K562 (cell line): ENCODE results near the gene IRF5. TPM values are rescaled to one million over a fixed set of nuclear protein-coding genes. Genes with fewer than 3 reads are reported as not detected.

Experiments used
- ATAC-seq: fragments of 200-7000 bp; cut with Tn5 transposase; 3 replicates; pipeline ENCODE4 v1.9.1; 2020; ENCODE audit warnings: moderate library complexity
- BruUV-seq: library from RNA; stranded (reverse); fragments of 400-500 nt; replicated peaks from 2 replicates; lab custom pipeline; 2021; lab: Mats Ljungman, UMichigan
- CTCF ChIA-PET: fragments of 300-600 bp; formaldehyde crosslinking; extraction: SDS; loops from one replicate; lab custom pipeline; 2021; ENCODE audit warnings: low intra/inter-chr PET ratio; lab: Yijun Ruan, JAX
- POLR2A ChIA-PET: fragments of 300-600, 350-650 bp; sonication (Branson Sonifier 250); formaldehyde crosslinking; extraction: SDS; loops from one replicate; lab custom pipeline; 2021; ENCODE audit warnings: antibody characterized with exemption, inconsistent platforms; lab: Yijun Ruan, JAX
- DNase-seq, 4 experiments: peaks; one replicate each; pipeline versions ENCODE4 v3.0.0 to v3.0.0-alpha.2; 2011 to 2018; ENCODE audit warnings: low spot score in 3 of 4, mixed read lengths in 3 of 4; ENCODE audit errors: extremely low read depth in 1 of 4
- FAIRE-seq: peaks from 2 replicates; lab custom pipeline; 2011; peaks lifted over from hg19 to GRCh38; lab: Jason Lieb, UNC
- H2AFZ ChIP-seq: 2 replicates; pipeline ENCODE4 v1.6.0; 2011; ENCODE audit warnings: low read depth, low read length, control low read depth, inconsistent platforms
- H3K27ac ChIP-seq: fragments of 200-600 bp; 3 replicates; pipeline ENCODE4 v1.8.0; 2011; ENCODE audit warnings: low read depth, mild to moderate bottlenecking, control low read depth, inconsistent platforms, low read length, moderate library complexity, mixed read lengths; ENCODE audit errors: extremely low read depth
- H3K27me3 ChIP-seq, 2 experiments: fragments of 300-600 bp in 1 of 2; 2 replicates in 1 of 2; 3 replicates in 1 of 2; pipeline versions ENCODE4 v1.6.0 to v1.8.0; 2011; ENCODE audit warnings: inconsistent platforms in 2 of 2, low read length in 2 of 2, mild to moderate bottlenecking in 1 of 2, mixed read lengths in 1 of 2, moderate library complexity in 1 of 2; ENCODE audit not compliant: control insufficient read depth in 2 of 2, insufficient read depth in 2 of 2
- H3K36me3 ChIP-seq: fragments of 300-600 bp; 3 replicates; pipeline ENCODE4 v1.8.0; 2011; ENCODE audit warnings: mild to moderate bottlenecking, low read length, inconsistent platforms; ENCODE audit not compliant: control insufficient read depth, insufficient read depth
- H3K4me1 ChIP-seq, 2 experiments: fragments of 200-600 bp in 1 of 2; replicated peaks in 1 of 2; 2 replicates in 1 of 2; 3 replicates in 1 of 2; pipeline versions ENCODE4 v1.5.1 to v1.8.0; 2011; ENCODE audit warnings: inconsistent platforms in 2 of 2, low read length in 2 of 2, mild to moderate bottlenecking in 1 of 2, mixed read lengths in 1 of 2, moderate library complexity in 1 of 2; ENCODE audit not compliant: control insufficient read depth in 2 of 2, insufficient read depth in 2 of 2
- H3K4me2 ChIP-seq: 2 replicates; pipeline ENCODE4 v1.6.1; 2011; ENCODE audit warnings: low read length, control low read depth, inconsistent platforms, mixed read lengths; ENCODE audit not compliant: insufficient read depth
- H3K4me3 ChIP-seq: fragments of 200-600 bp; sonication (generic), shearing (Covaris generic); 2 replicates; pipeline ENCODE4 v1.5.1; 2016; ENCODE audit warnings: control low read depth, inconsistent platforms
- H3K79me2 ChIP-seq: fragments of 200-600 bp; 3 replicates; pipeline ENCODE4 v1.8.0; 2011; ENCODE audit warnings: low read length, inconsistent platforms; ENCODE audit not compliant: control insufficient read depth, insufficient read depth
- H3K9ac ChIP-seq, 2 experiments: 2 replicates each; pipeline versions ENCODE4 v1.6.0 to v1.6.1; 2011; ENCODE audit warnings: low read depth in 2 of 2, low read length in 2 of 2, control low read depth in 1 of 2, inconsistent platforms in 1 of 2, mild to moderate bottlenecking in 1 of 2, mixed read lengths in 1 of 2; ENCODE audit not compliant: insufficient read depth in 1 of 2
- H3K9me1 ChIP-seq: one replicate; pipeline ENCODE4 v1.6.0; 2011; ENCODE audit warnings: inconsistent platforms, mild to moderate bottlenecking, low read length, moderate library complexity; ENCODE audit not compliant: control insufficient read depth, insufficient read depth
- H3K9me3 ChIP-seq: replicated peaks from 2 replicates; pipeline ENCODE4 v1.5.1; 2011; ENCODE audit warnings: low read depth, low read length, inconsistent platforms; ENCODE audit not compliant: control insufficient read depth, insufficient read depth
- H4K20me1 ChIP-seq: replicated peaks from 2 replicates; pipeline ENCODE4 v1.6.1; 2011; ENCODE audit warnings: low read length, inconsistent platforms, mixed read lengths; ENCODE audit not compliant: control insufficient read depth, insufficient read depth
- DDX20 ChIP-seq: fragments of 450-650 bp; IDR thresholded peaks from 2 replicates; pipeline ENCODE4 v1.6.1; 2016; ENCODE audit warnings: missing genetic modification characterization, low read depth, mild to moderate bottlenecking, missing compliant biosample characterization, moderate library complexity
- GABPB2 ChIP-seq: fragments of 250-450 bp; sonication (Bioruptor Pico); conservative IDR thresholded peaks from 2 replicates; pipeline ENCODE4 v1.5.1; 2021; ENCODE audit warnings: mild to moderate bottlenecking
- MYNN ChIP-seq, 2 experiments: sonication (generic); formaldehyde crosslinking in 1 of 2; IDR thresholded peaks; 2 replicates each; pipeline versions ENCODE4 v1.5.0 to v1.6.1; 2016 to 2020; ENCODE audit warnings: antibody characterized with exemption in 1 of 2, missing genetic modification reagents in 1 of 2
- RB1 ChIP-seq: fragments of 450-650 bp; IDR thresholded peaks from 2 replicates; pipeline ENCODE4 v1.6.1; 2017; ENCODE audit warnings: low read depth, mild to moderate bottlenecking
- RBBP5 ChIP-seq: fragments of 200-600 bp; sonication (generic); IDR thresholded peaks from 2 replicates; pipeline ENCODE4 v1.6.1; 2012; ENCODE audit warnings: borderline replicate concordance, mild to moderate bottlenecking, low read length, control low read depth, inconsistent platforms; ENCODE audit not compliant: insufficient read depth, poor library complexity, severe bottlenecking
- SNRNP70 ChIP-seq: fragments of 200-400 bp; formaldehyde crosslinking; optimal IDR thresholded peaks from 2 replicates; pipeline ENCODE3; 2017; ENCODE audit warnings: low read depth, low read length
- ZNF644 ChIP-seq: fragments of 200-800 bp; sonication (Bioruptor generic); IDR thresholded peaks from 2 replicates; pipeline ENCODE4 v1.6.1; 2016; ENCODE audit warnings: low read depth, missing genetic modification characterization, missing compliant biosample characterization
- ZNF699 ChIP-seq: fragments of 250-450 bp; sonication (Bioruptor Pico); IDR thresholded peaks from 2 replicates; pipeline ENCODE4 v1.8.0; 2021; ENCODE audit warnings: mild to moderate bottlenecking, moderate library complexity; ENCODE audit not compliant: insufficient replicate concordance
- ZNF717 ChIP-seq: fragments of 250-450 bp; sonication (Bioruptor Pico); IDR thresholded peaks from 2 replicates; pipeline ENCODE4 v1.5.0; 2021
- ZNF764 ChIP-seq: fragments of 250-450 bp; sonication (Bioruptor Pico); IDR thresholded peaks from 2 replicates; pipeline ENCODE4 v1.4.0; 2020; ENCODE audit warnings: low read depth, mild to moderate bottlenecking, moderate library complexity
- WGBS: fragments of 100-300 bp; shearing (Covaris generic); methylation state at CpG from one replicate; pipeline ENCODE4 v1.1.6; 2016; ENCODE audit warnings: low coverage, mixed read lengths; ENCODE audit not compliant: insufficient coverage; ENCODE audit errors: missing lambda C conversion rate; 5-methylcytosine and 5-hydroxymethylcytosine counted together
- in situ Hi-C: fragments of 300-500 bp; cut with MboI; formaldehyde crosslinking; loops from 4 replicates; pipeline ENCODE4 v1.15.0; 2018; ENCODE audit warnings: inconsistent platforms, mixed read lengths
- intact Hi-C: fragments of 100-400 bp; cut with micrococcal nuclease; formaldehyde crosslinking; loops from 2 replicates; pipeline ENCODE4 v1.14.2; 2022
- polyA plus RNA-seq, 8 experiments: library from polyadenylated mRNA; depleted of rRNA in 4 of 8; stranded (reverse) in 5 of 8; unstranded in 3 of 8; fragments of >200 nt; fragmentation: Nextera tagmentation in 2 of 8; fragmentation: Illumina TruSeq in 1 of 8; extraction: Ambion mirVana in 2 of 8; extraction: Trizol in 1 of 8; gene quantifications; 2 replicates each; pipeline versions ENCODE4 v1.2.1 to v1.2.3, GENCODE V29; 2011 to 2014; ENCODE audit warnings: inconsistent platforms in 1 of 8, missing spikeins in 1 of 8
- total RNA-seq, 7 experiments: library from RNA; depleted of rRNA in 6 of 7; stranded (reverse); fragments of >200 nt in 6 of 7; fragmentation: Illumina TruSeq in 2 of 7; extraction: Trizol in 2 of 7; gene quantifications; 2 replicates each; pipeline versions ENCODE4 v1.2.1 to v1.2.3, GENCODE V29; 2011 to 2021; ENCODE audit warnings: low replicate concordance in 1 of 7
- TF ChIP-seq, protein P1 (sequence below), 3 experiments: fragments of 200-800 bp in 1 of 3; fragments of 250-450 bp in 1 of 3; fragments of 450-650 bp in 1 of 3; sonication (Bioruptor Pico) in 1 of 3; sonication (Bioruptor generic) in 1 of 3; formaldehyde crosslinking in 1 of 3; IDR thresholded peaks; 2 replicates each; pipeline versions ENCODE4 v1.6.1 to v1.8.0; 2016 to 2022; ENCODE audit warnings: mild to moderate bottlenecking in 2 of 3, missing genetic modification characterization in 2 of 3, missing compliant biosample characterization in 1 of 3, moderate library complexity in 1 of 3
- TF ChIP-seq, protein P2 (sequence below): fragments of 250-450 bp; sonication (Bioruptor Pico); IDR thresholded peaks from 2 replicates; pipeline ENCODE4 v1.4.0; 2020

IRF5 gene
- total and polyA plus RNA-seq, 9 of the 15 experiments (the other 6 are each of a cell fraction or from before 2014, with no cell fraction given), result 0.04 TPM; not detected in 8

DNA sequence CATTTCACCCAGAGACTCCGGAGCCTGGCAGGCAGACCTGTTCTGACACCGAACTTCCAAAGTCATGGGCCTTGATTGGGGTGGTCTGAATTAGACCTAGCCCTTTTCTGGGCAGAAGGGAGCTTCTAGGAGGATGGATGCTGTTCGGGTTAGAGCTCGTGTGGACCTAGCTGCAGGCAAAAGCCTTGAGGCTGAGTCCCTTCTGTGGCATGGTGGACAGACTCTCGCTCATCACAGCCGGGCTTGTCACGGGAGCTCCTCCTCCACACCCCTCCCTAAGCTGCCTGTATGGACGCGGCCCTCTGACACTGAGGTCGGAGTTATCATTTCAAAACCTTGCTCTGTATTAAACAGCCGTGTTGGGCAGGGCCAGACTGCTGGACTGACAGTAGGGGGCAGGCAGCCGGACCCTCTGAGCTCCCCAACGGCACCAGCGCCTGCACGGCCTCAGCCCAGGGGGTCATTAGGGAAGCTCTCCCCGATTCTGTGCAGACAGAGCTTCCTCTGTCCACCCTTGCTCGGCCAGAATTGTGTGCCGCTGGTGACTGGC is 2.2 kb downstream of the IRF5 start:
- POLR2A ChIA-PET, result interaction anchor here (0.6 to 1.8 kb wide), 7 partner anchors 8 to 417 kb away, joined by 3 to 8 read pairs (median 4); partner anchors contain the start of gene TNPO3
- Histone ChIP-seq H3K27me3 (peaks cover 61 to 71% of the 10 kb centered on the region in 2 experiments), H2AFZ (peak overlapping the region; percentile 6; the same call in 1 of the 2 replicates), H3K27ac (no peak overlapping the region), H3K36me3 (no peaks in the 10 kb centered on the region), H3K79me2 (no peaks in the 10 kb centered on the region), H3K9me1 (no peaks in the 10 kb centered on the region), H3K4me1 (peaks cover 0 to 31% of the 10 kb centered on the region in 2 experiments; a peak in 2 of 5 replicates), H3K9ac (peak overlapping the region in 1 of 2 experiments; percentile 69; a peak in 1 of 4 replicates), H3K4me2 (peak overlapping the region; percentile 9; the same call in 1 of the 2 replicates), H4K20me1 (peaks cover 10% of the 10 kb centered on the region), H3K9me3 (no peaks in the 10 kb centered on the region), H3K4me3 (no peak overlapping the region)
- peak; percentile 73 for ATAC-seq
- peak; percentile 49 to 62 (median 54) for DNase-seq
- BruUV-seq, result no TSS peak
- CTCF ChIA-PET, result no interaction called here
- intact Hi-C loops (no loop called here), in situ Hi-C loops (no loop called here)
- FAIRE-seq, result no peak
- 12% methylated on average over 18 of the region's 18 CpGs for WGBS
- TF ChIP-seq, protein P1, sequence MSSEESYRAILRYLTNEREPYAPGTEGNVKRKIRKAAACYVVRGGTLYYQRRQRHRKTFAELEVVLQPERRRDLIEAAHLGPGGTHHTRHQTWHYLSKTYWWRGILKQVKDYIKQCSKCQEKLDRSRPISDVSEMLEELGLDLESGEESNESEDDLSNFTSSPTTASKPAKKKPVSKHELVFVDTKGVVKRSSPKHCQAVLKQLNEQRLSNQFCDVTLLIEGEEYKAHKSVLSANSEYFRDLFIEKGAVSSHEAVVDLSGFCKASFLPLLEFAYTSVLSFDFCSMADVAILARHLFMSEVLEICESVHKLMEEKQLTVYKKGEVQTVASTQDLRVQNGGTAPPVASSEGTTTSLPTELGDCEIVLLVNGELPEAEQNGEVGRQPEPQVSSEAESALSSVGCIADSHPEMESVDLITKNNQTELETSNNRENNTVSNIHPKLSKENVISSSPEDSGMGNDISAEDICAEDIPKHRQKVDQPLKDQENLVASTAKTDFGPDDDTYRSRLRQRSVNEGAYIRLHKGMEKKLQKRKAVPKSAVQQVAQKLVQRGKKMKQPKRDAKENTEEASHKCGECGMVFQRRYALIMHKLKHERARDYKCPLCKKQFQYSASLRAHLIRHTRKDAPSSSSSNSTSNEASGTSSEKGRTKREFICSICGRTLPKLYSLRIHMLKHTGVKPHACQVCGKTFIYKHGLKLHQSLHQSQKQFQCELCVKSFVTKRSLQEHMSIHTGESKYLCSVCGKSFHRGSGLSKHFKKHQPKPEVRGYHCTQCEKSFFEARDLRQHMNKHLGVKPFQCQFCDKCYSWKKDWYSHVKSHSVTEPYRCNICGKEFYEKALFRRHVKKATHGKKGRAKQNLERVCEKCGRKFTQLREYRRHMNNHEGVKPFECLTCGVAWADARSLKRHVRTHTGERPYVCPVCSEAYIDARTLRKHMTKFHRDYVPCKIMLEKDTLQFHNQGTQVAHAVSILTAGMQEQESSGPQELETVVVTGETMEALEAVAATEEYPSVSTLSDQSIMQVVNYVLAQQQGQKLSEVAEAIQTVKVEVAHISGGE (CRISPR knock-in tag; IDR thresholded peaks at IDR 0.05), result no peak
- TF ChIP-seq GABPB2 (CRISPR knock-in tag), result no peak
- no peak for TF ChIP-seq MYNN (IDR thresholded peaks at IDR 0.05)
- TF ChIP-seq MYNN (CRISPR knock-in tag; IDR thresholded peaks at IDR 0.05), result no peak
- no peak for TF ChIP-seq SNRNP70
- TF ChIP-seq, protein P2, sequence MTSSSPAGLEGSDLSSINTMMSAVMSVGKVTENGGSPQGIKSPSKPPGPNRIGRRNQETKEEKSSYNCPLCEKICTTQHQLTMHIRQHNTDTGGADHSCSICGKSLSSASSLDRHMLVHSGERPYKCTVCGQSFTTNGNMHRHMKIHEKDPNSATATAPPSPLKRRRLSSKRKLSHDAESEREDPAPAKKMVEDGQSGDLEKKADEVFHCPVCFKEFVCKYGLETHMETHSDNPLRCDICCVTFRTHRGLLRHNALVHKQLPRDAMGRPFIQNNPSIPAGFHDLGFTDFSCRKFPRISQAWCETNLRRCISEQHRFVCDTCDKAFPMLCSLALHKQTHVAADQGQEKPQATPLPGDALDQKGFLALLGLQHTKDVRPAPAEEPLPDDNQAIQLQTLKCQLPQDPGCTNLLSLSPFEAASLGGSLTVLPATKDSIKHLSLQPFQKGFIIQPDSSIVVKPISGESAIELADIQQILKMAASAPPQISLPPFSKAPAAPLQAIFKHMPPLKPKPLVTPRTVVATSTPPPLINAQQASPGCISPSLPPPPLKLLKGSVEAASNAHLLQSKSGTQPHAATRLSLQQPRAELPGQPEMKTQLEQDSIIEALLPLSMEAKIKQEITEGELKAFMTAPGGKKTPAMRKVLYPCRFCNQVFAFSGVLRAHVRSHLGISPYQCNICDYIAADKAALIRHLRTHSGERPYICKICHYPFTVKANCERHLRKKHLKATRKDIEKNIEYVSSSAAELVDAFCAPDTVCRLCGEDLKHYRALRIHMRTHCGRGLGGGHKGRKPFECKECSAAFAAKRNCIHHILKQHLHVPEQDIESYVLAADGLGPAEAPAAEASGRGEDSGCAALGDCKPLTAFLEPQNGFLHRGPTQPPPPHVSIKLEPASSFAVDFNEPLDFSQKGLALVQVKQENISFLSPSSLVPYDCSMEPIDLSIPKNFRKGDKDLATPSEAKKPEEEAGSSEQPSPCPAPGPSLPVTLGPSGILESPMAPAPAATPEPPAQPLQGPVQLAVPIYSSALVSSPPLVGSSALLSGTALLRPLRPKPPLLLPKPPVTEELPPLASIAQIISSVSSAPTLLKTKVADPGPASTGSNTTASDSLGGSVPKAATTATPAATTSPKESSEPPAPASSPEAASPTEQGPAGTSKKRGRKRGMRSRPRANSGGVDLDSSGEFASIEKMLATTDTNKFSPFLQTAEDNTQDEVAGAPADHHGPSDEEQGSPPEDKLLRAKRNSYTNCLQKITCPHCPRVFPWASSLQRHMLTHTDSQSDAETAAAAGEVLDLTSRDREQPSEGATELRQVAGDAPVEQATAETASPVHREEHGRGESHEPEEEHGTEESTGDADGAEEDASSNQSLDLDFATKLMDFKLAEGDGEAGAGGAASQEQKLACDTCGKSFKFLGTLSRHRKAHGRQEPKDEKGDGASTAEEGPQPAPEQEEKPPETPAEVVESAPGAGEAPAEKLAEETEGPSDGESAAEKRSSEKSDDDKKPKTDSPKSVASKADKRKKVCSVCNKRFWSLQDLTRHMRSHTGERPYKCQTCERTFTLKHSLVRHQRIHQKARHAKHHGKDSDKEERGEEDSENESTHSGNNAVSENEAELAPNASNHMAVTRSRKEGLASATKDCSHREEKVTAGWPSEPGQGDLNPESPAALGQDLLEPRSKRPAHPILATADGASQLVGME (CRISPR knock-in tag), result no peak
- TF ChIP-seq ZNF644 (tag), result no peak
- no peak for TF ChIP-seq DDX20 (tag)
- TF ChIP-seq ZNF764 (CRISPR knock-in tag), result peak; percentile 82; the same call in 1 of the 2 replicates
- no peak for TF ChIP-seq RBBP5
- 0 out of 2 replicates have a peak, but pooled peaks have one; percentile 9 for TF ChIP-seq RB1
- no peak for TF ChIP-seq ZNF717 (CRISPR knock-in tag)
- TF ChIP-seq ZNF699, result no peak
